Measurements from ENCODE around the gene CLN3.
"Not testable (repeated sequence)": the region's sequence is repeated elsewhere in the genome, so short reads cannot be mapped to it uniquely, and the experiment has no call there.

Gene CLN3

DNA sequence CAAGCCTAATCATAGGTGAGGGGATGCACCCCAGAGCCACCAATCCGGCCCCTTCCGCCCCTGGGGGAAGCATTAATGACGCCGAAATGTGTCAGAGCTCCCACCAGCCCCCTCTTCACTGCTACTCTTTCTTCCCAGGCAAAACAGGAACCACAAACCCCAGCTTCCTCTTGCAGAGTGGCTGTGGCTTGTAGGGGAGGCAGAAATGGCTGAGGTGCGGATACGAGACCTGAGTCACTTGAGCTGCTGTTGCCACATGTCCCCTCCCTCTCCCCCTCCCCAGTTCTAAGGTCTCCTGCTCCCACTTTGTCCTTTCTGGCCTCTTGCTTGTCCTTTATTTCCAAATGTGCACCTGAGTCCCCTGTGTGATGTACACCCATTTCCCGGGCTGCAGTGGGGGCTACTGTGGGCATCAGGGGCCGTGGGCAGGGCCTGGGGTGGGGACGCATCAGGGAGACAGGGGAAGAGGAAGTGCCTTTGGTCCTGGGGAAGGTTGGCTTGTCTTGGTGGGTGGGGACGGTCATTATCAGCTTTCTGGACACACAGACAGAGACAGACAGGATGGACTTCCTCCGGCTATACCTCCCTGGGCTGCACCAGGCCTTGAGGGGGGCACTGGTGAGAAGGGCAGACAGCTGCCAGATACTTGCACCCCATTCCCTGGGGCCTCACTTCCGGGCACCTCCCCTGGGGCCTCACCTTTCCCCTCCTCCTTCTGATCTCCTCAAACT is 2.4 kb upstream of the CLN3 start, which contains the start of gene APOBR:
Gene APOBR, plus strand, starts transcription at position 523 of the 731 bp plus-strand sequence. Its CDS starts 39 bp downstream, at position 562.
- FAIRE-seq = no peak

- FAIRE-seq = no peak
Observed at GRCh38 chr16:28492511-28492910, 637 bp upstream of the CLN3 start.

GRCh38 chr16:28491230-28491969 is 474 bp downstream of the CLN3 start:
- FAIRE-seq = no peak

DNA sequence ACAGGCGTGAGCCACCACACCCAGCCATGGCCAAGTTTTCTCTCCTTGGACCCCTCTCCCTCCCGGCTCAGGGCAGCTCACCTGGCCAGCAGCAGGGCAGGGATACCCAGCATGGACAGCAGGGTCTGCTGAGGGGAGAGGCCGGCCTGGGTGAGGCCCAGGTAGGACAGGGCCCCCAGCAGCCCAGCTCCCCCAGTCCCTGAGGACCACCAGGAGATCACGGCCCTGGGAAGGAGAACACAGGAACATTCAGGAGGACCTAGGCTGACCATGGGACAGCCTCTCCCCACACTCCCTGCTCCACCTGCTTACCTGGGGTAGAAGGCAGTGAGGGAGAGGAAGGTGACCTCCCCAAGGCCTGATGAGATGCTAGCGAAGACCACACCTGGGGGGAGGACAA is 5.6 kb downstream of the CLN3 start:
- FAIRE-seq = no peak

- FAIRE-seq = not testable (repeated sequence)
Observed at GRCh38 chr16:28483361-28483760, 8.5 kb downstream of the CLN3 start.

DNA sequence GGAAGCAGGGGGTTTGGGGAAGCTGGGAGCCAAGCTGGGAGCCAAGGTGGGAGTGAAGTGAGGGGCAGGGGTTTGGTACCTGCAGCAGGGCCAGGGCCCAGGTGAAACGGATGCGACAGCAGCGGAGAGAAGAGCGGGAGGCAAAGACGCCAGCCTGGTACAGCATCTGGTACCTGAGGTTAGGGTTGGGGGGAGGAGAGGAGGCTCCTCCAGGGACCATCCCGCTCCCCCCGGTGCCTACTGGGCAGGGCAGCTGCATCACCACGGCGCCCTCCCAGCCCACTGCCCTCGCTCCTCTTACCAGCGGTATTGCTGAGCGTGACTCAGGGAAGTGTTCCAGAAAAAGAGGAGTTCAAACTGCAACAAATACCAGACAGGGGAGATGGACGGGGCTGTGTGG is 9.8 kb downstream of the CLN3 start:
- no peak for FAIRE-seq

- no peak for FAIRE-seq
Observed at GRCh38 chr16:28478506-28479180, 13.2 kb downstream of the CLN3 start.

DNA sequence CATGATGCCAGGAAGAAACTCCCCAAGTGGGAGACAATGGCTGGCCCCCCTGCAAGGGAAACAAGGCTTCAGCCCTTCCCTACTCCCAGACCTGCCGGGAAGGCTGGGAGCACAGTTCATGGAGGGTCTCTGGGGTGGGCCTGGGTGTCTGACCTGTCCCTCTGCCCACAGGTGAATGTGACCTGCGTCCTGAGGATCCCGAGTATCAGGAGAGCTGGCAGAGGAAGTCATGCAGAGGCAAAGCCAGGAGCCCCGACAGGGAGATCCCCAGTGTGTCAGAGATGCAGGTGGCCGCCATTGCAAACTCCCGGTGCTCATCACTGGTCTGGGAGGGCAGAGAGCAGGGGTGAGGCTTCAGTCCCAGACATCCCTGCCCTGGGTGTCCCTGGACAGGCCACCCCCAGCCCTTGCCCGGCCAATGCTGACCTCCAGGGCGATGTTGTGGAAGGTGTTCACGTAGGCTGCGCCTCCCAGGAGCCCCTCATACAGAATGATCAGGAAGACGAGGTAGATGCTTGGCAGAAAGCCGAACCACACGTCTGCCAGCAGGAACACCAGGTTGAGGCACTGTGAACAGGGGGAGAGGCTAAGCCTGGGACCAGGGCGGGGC is 14.5 kb downstream of the CLN3 start:
- no peak for FAIRE-seq

GRCh38 chr16:28475221-28475620 is 16.7 kb downstream of the CLN3 start:
- no peak for FAIRE-seq

DNA sequence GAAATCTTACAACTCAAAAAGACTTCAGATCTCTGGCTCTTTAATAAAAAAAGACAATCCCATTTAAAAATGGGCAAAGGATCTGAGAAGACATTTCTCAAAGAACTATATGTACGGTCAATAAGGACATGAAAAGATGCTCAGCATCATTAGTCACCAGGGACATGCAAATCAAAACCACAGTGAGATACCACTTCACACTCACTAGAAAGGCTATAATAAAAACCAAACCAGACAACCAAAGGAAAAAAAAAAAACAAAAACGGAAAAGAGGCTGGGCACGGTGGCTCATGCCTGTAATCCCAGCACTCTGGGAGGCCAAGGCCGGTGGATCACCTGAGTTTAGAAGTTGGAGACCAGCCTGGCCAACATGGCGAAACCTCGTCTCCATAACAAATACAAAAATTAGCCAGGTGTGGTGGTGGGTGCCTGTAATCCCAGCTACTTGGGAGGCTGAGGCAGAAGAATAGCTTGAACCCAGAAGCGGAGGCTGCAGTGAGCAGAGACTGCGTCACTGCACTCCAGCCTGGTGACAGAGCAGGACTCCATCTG is 18.1 kb downstream of the CLN3 start:
- FAIRE-seq = no peak

DNA sequence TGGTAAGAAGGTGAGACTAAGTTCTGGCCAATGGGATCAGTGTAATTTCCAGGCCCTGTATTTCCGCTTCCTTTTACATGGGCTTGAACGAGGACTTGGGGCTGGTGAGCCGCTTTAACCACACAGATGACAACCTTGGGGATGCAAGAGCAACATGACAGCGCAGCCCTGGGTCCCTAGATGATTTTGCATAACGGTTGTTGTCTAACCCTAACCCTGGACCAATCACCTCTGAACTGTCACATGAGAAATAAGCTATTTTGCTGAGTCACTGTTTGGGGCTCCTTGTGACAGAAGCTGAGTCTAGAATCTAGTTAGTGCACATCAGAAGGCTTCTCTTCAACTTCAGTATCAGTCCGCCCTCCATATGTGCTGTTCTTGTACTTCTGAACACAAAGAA is 44.8 kb downstream of the CLN3 start:
- FAIRE-seq = not testable (repeated sequence)

GRCh38 chr16:28446388-28446787 is 45.5 kb downstream of the CLN3 start:
- not testable (repeated sequence) for FAIRE-seq

DNA sequence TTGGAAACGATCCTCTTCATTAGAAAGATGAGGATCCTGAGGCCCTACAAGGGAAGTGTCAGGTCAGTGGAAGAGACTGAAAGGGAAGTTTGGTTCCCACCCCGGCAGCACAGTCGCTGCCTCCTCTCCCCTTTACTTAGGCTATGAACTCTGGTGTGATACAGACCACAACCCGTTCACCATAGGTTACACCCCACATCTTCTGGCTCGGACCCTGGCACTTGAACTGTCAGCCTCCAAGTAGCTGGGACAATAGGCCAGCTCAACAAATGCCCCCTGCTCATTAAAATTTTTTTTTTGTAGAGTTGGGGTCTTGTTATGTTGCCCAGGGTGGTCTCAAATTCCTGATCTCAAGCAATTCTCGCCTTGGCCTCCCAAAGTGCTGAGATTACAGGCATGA is 47.9 kb downstream of the CLN3 start:
- not testable (repeated sequence) for FAIRE-seq

DNA sequence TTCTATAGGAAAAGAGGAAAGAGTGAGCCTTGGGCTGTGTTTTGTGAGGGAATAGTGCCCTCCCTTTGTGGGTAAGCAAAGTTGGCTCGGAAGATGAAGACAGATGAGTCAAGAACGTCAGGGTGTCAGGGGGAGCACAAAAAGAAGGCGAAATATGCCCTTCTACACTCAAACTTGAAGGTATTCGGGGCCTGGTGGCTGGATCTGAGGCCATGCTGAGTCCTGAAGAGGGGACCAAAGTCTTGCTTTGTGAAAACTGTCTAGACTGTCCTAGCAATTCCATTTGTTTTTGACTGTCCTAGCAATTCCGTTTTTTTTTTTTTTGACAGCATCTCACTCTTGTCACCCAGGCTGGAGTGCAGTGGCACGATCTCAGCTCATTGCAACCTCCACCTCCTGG is 53.0 kb downstream of the CLN3 start:
- FAIRE-seq = not testable (repeated sequence)

GRCh38 chr16:28435340-28435739 is 56.5 kb downstream of the CLN3 start:
- not testable (repeated sequence) for FAIRE-seq
